Endothelial cell of umbilical vein (primary cell): ENCODE results near the gene KISS1R. TPM values are rescaled to one million over a fixed set of nuclear protein-coding genes. Genes with fewer than 3 reads are reported as not detected.

Experiments
- BruUV-seq: library from RNA; stranded (reverse); fragments of 400-500 nt; replicated peaks from 2 replicates; lab custom pipeline; 2021; lab: Mats Ljungman, UMichigan
- CTCF ChIA-PET: fragments of 300-600, 350-600 bp; sonication (Branson Sonifier 250); formaldehyde crosslinking; loops from one replicate; lab custom pipeline; 2021; ENCODE audit warnings: antibody characterized with exemption, inconsistent platforms; lab: Charles Lee
- POLR2A ChIA-PET: fragments of 300-600, 350-600 bp; sonication (Branson Sonifier 250); formaldehyde crosslinking; loops from one replicate; lab custom pipeline; 2021; ENCODE audit warnings: antibody characterized with exemption, inconsistent platforms; lab: Charles Lee
- DNase-seq: peaks from one replicate; pipeline ENCODE4 v3.0.0-alpha.2; 2011; ENCODE audit warnings: low read depth, low spot score
- FAIRE-seq: peaks from 2 replicates; lab custom pipeline; 2011; peaks lifted over from hg19 to GRCh38; lab: Jason Lieb, UNC
- H2AFZ ChIP-seq: 2 replicates; pipeline ENCODE4 v1.6.0; 2012; ENCODE audit warnings: low read depth, low read length, control low read depth, inconsistent platforms
- H3K27ac ChIP-seq: 2 replicates; pipeline ENCODE4 v1.5.1; 2011; ENCODE audit warnings: low read depth, mild to moderate bottlenecking, control low read depth, low read length, moderate library complexity; ENCODE audit not compliant: insufficient read depth
- H3K27me3 ChIP-seq, 2 experiments: 2 replicates each; pipeline versions ENCODE4 v1.6.0 to v1.6.1; 2011; ENCODE audit warnings: low read length in 2 of 2, mixed read lengths in 1 of 2; ENCODE audit not compliant: control insufficient read depth in 2 of 2, insufficient read depth in 2 of 2
- H3K36me3 ChIP-seq, 2 experiments: 2 replicates in 1 of 2; 3 replicates in 1 of 2; pipeline ENCODE4 v1.5.1; 2011; ENCODE audit warnings: low read length in 2 of 2, mild to moderate bottlenecking in 1 of 2, moderate library complexity in 1 of 2; ENCODE audit not compliant: control insufficient read depth in 2 of 2, insufficient read depth in 2 of 2; ENCODE audit errors: extremely low read depth in 1 of 2
- H3K4me1 ChIP-seq: 3 replicates; pipeline ENCODE4 v1.5.1; 2011; ENCODE audit warnings: mild to moderate bottlenecking, low read length; ENCODE audit not compliant: control insufficient read depth, insufficient read depth; ENCODE audit errors: extremely low read depth
- H3K4me2 ChIP-seq: 2 replicates; pipeline ENCODE4 v1.6.1; 2011; ENCODE audit warnings: low read length, control low read depth, mixed read lengths; ENCODE audit not compliant: insufficient read depth
- H3K4me3 ChIP-seq, 3 experiments: fragments of 200-600 bp in 1 of 3; sonication (generic), shearing (Covaris generic) in 1 of 3; replicated peaks in 1 of 3; 2 replicates each; pipeline ENCODE4 v1.5.1; 2011 to 2016; ENCODE audit warnings: control low read depth in 3 of 3, low read length in 3 of 3, mild to moderate bottlenecking in 2 of 3, inconsistent platforms in 1 of 3, low read depth in 1 of 3, moderate library complexity in 1 of 3; ENCODE audit not compliant: insufficient read depth in 1 of 3
- H3K79me2 ChIP-seq: 2 replicates; pipeline ENCODE4 v1.6.0; 2012; ENCODE audit warnings: low read length, inconsistent platforms; ENCODE audit not compliant: control insufficient read depth, insufficient read depth
- H3K9ac ChIP-seq: replicated peaks from 2 replicates; pipeline ENCODE3; 2011; ENCODE audit warnings: low read length, control low read depth; ENCODE audit not compliant: insufficient read depth; ENCODE audit errors: extremely low read depth
- H3K9me1 ChIP-seq: replicated peaks from 3 replicates; pipeline ENCODE4 v1.6.0; 2011; ENCODE audit warnings: mild to moderate bottlenecking, low read length; ENCODE audit not compliant: control insufficient read depth, insufficient read depth; ENCODE audit errors: extremely low read depth
- H3K9me3 ChIP-seq: replicated peaks from 2 replicates; pipeline ENCODE4 v1.5.1; 2012; ENCODE audit warnings: low read length, inconsistent platforms; ENCODE audit not compliant: control insufficient read depth, insufficient read depth
- H4K20me1 ChIP-seq: replicated peaks from 2 replicates; pipeline ENCODE3; 2011; ENCODE audit warnings: mild to moderate bottlenecking, low read length; ENCODE audit not compliant: control insufficient read depth, insufficient read depth; ENCODE audit errors: extremely low read depth
- EZH2 ChIP-seq: IDR thresholded peaks from 2 replicates; pipeline ENCODE4 v1.6.1; 2012; ENCODE audit warnings: borderline replicate concordance, low read depth, mild to moderate bottlenecking, moderate library complexity, low read length, inconsistent platforms; ENCODE audit not compliant: severe bottlenecking
- FOS ChIP-seq: IDR thresholded peaks from 2 replicates; pipeline ENCODE4 v1.6.1; 2011; ENCODE audit warnings: mild to moderate bottlenecking, low read length, moderate library complexity, borderline replicate concordance; ENCODE audit not compliant: insufficient read depth
- GATA2 ChIP-seq: IDR thresholded peaks from 2 replicates; pipeline ENCODE4 v1.7.0; 2011; ENCODE audit warnings: low read depth, mild to moderate bottlenecking, moderate library complexity, mixed read lengths, low read length; ENCODE audit not compliant: insufficient read length, insufficient read depth
- JUN ChIP-seq: IDR thresholded peaks from 2 replicates; pipeline ENCODE4 v1.6.1; 2011; ENCODE audit warnings: borderline replicate concordance, low read depth; ENCODE audit not compliant: insufficient read length, insufficient read depth
- MYC ChIP-seq: IDR thresholded peaks from one replicate; pipeline ENCODE4 v1.6.1; 2011; ENCODE audit warnings: mild to moderate bottlenecking, low read depth, low read length
- POLR2A ChIP-seq: IDR thresholded peaks from 2 replicates; pipeline ENCODE4 v1.6.1; 2012; ENCODE audit warnings: low read depth, mild to moderate bottlenecking, control low read depth, low read length
- POLR2AphosphoS5 ChIP-seq: IDR thresholded peaks from 2 replicates; pipeline ENCODE4 v1.6.1; 2012; ENCODE audit warnings: low read depth, mild to moderate bottlenecking, control low read depth, low read length, moderate library complexity; ENCODE audit not compliant: insufficient read depth
- dilution Hi-C: fragments of 300-500 bp; cut with MboI; formaldehyde crosslinking; loops from one replicate; pipeline ENCODE4 v1.15.0; 2019; ENCODE audit warnings: low sequenced_read_pairs; ENCODE audit not compliant: extremely low pct_ligation_motif_present
- intact Hi-C: fragments of 100-400 bp; cut with micrococcal nuclease; formaldehyde crosslinking; loops from one replicate; pipeline ENCODE4 v1.10.0; 2022
- polyA plus RNA-seq, 4 experiments: library from polyadenylated mRNA; depleted of rRNA in 3 of 4; stranded (reverse) in 3 of 4; unstranded in 1 of 4; fragments of >200 nt; gene quantifications; 2 replicates each; pipeline versions ENCODE4 v1.2.1 to v1.2.3, GENCODE V29; 2011 to 2012; ENCODE audit warnings: missing spikeins in 1 of 4
- total RNA-seq: library from RNA; stranded (reverse); gene quantifications from 2 replicates; pipeline ENCODE4 v1.2.3, GENCODE V29; 2021
- TF ChIP-seq, protein P1 (sequence below): IDR thresholded peaks from 2 replicates; pipeline ENCODE4 v1.6.1; 2011; ENCODE audit not compliant: insufficient read depth, insufficient read length
- TF ChIP-seq, protein P2 (sequence below), 2 donors: IDR thresholded peaks; 1 replicate in 1 of 2; 2 replicates in 1 of 2; pipeline ENCODE4 v1.5.1; 2011; ENCODE audit warnings: low read length in 2 of 2, mild to moderate bottlenecking in 2 of 2, moderate library complexity in 2 of 2, control low read depth in 1 of 2, inconsistent platforms in 1 of 2, low read depth in 1 of 2; ENCODE audit not compliant: insufficient read depth in 1 of 2; ENCODE audit errors: extremely low read depth in 1 of 2

KISS1R gene
- total and polyA plus RNA-seq, 2 donors (not counting 3 experiments of a cell fraction or from before 2014, with no cell fraction given) = not detected

DNA sequence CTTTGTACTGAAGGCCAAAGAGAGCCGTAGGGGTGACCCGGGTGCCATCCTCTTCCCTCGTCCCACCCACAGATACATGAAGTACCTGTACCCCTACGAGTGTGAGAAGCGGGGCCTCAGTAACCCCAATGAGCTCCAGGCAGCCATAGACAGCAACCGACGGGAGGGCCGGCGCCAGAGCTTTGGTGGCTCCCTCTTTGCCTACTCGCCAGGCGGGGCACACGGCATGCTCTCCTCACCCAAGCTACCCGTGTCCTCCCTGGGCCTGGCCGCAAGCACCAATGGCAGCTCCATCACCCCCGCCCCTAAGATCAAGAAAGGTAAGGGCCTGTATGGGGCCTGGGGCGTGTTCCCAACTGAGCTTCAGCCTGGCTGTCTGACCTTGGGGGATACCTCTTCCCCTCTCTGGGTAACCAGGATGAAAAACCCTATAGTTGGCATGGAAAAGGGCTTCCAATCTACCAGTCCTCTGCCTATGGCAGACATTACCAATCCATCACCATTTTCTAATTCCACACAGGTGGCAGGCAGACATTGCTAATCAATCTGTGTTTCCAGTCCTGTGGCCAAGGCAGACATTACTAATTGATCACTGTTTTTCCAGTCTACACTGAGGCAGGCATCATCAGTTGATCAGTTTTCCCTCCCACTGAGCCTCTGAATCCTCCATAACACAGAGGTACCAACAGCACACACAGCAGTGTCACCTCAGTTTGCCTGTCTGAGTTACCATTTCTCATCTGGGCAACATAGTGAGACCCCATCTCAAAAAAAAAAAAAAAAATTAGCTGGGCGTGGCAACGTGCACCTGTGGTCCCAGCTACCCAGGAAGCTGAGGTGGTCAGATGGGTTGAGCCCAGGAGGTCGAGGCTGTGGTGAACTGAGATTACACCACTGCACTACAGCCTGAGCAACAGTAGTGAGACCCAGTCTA, 47.9 kb downstream of the KISS1R start:
- POLR2A ChIA-PET = no interaction called here
- BruUV-seq = no TSS peak
- H3K27ac ChIP-seq = no peak overlapping the region
- dilution Hi-C loops (no loop called here), intact Hi-C loops (no loop called here)
- no peaks in the 10 kb centered on the region for H3K9me3 ChIP-seq
- H3K9me1 ChIP-seq = no peaks in the 10 kb centered on the region
- H2AFZ ChIP-seq = no peak overlapping the region
- TF ChIP-seq POLR2A (no peak), MYC (no peak), GATA2 (no peak), FOS (no peak), JUN (no peak), EZH2 (no peak), POLR2AphosphoS5 (no peak)
- TF ChIP-seq, protein P1, sequence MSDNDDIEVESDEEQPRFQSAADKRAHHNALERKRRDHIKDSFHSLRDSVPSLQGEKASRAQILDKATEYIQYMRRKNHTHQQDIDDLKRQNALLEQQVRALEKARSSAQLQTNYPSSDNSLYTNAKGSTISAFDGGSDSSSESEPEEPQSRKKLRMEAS = no peak
- TF ChIP-seq, protein P2, sequence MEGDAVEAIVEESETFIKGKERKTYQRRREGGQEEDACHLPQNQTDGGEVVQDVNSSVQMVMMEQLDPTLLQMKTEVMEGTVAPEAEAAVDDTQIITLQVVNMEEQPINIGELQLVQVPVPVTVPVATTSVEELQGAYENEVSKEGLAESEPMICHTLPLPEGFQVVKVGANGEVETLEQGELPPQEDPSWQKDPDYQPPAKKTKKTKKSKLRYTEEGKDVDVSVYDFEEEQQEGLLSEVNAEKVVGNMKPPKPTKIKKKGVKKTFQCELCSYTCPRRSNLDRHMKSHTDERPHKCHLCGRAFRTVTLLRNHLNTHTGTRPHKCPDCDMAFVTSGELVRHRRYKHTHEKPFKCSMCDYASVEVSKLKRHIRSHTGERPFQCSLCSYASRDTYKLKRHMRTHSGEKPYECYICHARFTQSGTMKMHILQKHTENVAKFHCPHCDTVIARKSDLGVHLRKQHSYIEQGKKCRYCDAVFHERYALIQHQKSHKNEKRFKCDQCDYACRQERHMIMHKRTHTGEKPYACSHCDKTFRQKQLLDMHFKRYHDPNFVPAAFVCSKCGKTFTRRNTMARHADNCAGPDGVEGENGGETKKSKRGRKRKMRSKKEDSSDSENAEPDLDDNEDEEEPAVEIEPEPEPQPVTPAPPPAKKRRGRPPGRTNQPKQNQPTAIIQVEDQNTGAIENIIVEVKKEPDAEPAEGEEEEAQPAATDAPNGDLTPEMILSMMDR (IDR thresholded peaks at IDR 0.05; ENCODE audit: extremely low read depth in 1 of 2, insufficient read depth in 1 of 2, low read depth in 1 of 2, low read length in 2 of 2) = no peak
- CTCF ChIA-PET = no interaction called here
- no peak overlapping the region for H3K4me2 ChIP-seq
- H3K9ac ChIP-seq = no peak overlapping the region
- FAIRE-seq = no peak
- DNase-seq = no peak
- H3K79me2 ChIP-seq = no peaks in the 10 kb centered on the region
- H3K4me3 ChIP-seq = no peak overlapping the region
- no peaks in the 10 kb centered on the region for H4K20me1 ChIP-seq
- H3K27me3 ChIP-seq = no peaks in the 10 kb centered on the region
- peaks cover 2 to 7% of the 10 kb centered on the region in 2 experiments for H3K36me3 ChIP-seq
- H3K4me1 ChIP-seq = no peaks in the 10 kb centered on the region
